DND-41 (cell line): ENCODE data around the gene MS4A6E.

Experiments used
- EZH2 ChIP-seq: IDR thresholded peaks from 3 replicates; pipeline ENCODE4 v1.6.1; 2012; ENCODE audit warnings: borderline replicate concordance, low read depth, mild to moderate bottlenecking, moderate library complexity, low read length, inconsistent platforms; ENCODE audit not compliant: severe bottlenecking
- TF ChIP-seq, protein P1 (sequence below): IDR thresholded peaks from 2 replicates; pipeline ENCODE4 v1.5.1; 2012; ENCODE audit warnings: borderline replicate concordance, low read length, moderate library complexity, mild to moderate bottlenecking; ENCODE audit not compliant: poor library complexity, severe bottlenecking; ENCODE audit errors: extremely low read depth

DNA sequence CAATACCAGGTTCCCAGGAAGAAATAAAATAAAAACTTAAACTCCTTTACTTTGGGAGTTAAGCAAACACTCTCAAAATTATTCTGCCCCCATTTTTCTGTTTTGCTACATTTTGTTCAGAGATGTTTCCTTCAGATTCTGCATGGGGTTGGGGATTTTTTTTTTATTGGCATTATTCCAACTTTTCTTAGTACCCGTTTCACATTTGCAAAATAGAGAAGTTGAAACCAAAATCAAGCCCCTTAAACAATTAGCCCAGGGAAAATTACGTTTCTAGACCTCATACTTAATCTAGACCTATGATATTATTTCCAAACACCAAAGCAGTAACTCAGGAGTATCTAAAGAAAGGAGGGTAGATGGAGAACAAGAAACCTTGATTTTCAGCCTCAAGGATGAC lies 30.7 kb downstream of the MS4A6E start:
- TF ChIP-seq, protein P1, sequence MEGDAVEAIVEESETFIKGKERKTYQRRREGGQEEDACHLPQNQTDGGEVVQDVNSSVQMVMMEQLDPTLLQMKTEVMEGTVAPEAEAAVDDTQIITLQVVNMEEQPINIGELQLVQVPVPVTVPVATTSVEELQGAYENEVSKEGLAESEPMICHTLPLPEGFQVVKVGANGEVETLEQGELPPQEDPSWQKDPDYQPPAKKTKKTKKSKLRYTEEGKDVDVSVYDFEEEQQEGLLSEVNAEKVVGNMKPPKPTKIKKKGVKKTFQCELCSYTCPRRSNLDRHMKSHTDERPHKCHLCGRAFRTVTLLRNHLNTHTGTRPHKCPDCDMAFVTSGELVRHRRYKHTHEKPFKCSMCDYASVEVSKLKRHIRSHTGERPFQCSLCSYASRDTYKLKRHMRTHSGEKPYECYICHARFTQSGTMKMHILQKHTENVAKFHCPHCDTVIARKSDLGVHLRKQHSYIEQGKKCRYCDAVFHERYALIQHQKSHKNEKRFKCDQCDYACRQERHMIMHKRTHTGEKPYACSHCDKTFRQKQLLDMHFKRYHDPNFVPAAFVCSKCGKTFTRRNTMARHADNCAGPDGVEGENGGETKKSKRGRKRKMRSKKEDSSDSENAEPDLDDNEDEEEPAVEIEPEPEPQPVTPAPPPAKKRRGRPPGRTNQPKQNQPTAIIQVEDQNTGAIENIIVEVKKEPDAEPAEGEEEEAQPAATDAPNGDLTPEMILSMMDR: no peak
- no peak for TF ChIP-seq EZH2
